Coronary artery (tissue), 2 donors: ENCODE data around the gene RTL5.
A peak's percentile ranks its signal among the peaks of the same experiment; 100 is the strongest.

Experiments
- DNase-seq: peaks from one replicate; pipeline ENCODE4 v3.0.0-alpha.2; 2017; ENCODE audit warnings: low spot score
- H3K27ac ChIP-seq, 2 donors: fragments of 200-600 bp; sonication (generic); one replicate each; pipeline ENCODE4 v1.5.1; 2016 to 2019
- H3K4me3 ChIP-seq: fragments of 200-600 bp; sonication (generic); 2 replicates; pipeline ENCODE4 v1.5.1; 2016; ENCODE audit warnings: mild to moderate bottlenecking, moderate library complexity
- CTCF ChIP-seq: fragments of 200-600 bp; sonication (generic); IDR thresholded peaks from one replicate; pipeline ENCODE4 v1.5.1; 2019; ENCODE audit warnings: antibody characterized with exemption

The RTL5 gene

DNA sequence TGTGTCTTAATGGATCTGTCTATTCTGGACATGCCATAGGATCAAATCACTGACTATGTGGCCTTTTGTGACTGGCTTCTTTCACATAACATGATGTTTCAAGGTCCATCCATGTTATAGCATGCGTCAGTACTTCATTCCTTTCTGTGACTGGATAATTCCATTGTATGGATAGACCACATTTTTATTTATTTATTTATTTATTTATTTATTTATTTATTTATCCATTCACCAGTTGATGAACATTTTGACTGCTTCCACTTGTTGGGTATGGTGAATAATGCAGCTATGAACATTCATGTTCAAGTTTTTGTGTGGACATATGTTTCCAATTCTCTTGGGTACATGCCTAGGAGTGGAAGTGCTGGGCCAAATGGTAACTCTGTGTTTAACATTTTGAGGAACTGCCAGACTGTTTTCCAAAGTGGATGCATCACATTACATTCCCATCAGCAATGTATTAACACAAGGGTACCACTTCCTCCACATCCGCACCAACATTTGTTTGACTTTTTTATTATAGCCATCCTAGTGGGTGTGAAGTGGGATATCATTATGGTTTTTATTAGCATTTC is 14.0 kb downstream of the RTL5 start:
- DNase-seq: no peak
- Histone ChIP-seq H3K27ac (no peak overlapping the region), H3K4me3 (no peak overlapping the region)
- no peak for TF ChIP-seq CTCF

DNA sequence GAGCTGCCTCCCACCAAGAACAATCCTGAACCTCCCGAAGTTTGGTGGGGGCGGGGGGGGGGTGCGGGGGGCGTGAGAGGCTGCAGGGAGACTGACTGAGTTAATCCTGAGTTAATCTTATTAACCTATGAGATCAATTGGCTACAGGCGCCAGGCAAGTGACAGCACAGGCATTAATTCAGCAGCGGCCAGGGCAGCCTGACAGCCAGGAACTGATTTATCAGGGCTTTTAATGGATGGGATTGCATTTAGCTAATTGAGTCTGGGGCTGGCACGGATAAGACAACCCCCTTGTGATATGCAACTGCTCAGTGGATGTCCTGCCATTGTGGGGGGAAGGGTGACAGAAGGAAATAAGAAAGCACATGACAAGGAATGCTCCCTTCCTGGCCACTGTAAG is 16.3 kb downstream of the RTL5 start:
- no peak for TF ChIP-seq CTCF
- DNase-seq: no peak
- H3K4me3 ChIP-seq: no peak overlapping the region
- no peak overlapping the region for H3K27ac ChIP-seq

- TF ChIP-seq CTCF: no peak
- Histone ChIP-seq H3K27ac (no peak overlapping the region), H3K4me3 (no peak overlapping the region)
- DNase-seq: no peak
These were observed 16.9 kb downstream of the RTL5 start for GRCh38 chrX:72114807-72115206.

GRCh38 chrX:72114306-72114705 is 17.4 kb downstream of the RTL5 start:
- Histone ChIP-seq H3K27ac (no peak overlapping the region), H3K4me3 (no peak overlapping the region)
- TF ChIP-seq CTCF: no peak
- DNase-seq: no peak

DNA sequence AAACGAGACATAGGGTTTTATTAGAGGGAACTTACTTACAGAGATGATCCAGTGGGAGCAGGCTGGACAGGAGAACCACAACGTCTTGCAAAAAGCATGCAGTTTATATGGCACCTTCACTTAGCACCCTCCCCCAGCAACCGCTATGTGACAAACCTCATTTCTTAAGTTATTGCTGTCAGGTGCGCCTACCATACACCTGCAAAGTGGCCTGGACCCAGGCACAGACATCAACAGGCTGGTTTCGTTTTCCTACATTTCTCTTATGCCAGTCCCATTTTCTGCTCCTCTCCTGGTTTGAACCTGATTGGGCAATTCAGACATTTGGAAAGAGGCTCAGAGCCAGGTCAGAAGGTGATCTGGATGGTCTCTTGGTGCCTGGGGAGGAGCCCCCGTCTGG is 18.3 kb downstream of the RTL5 start:
- Histone ChIP-seq H3K4me3 (no peak overlapping the region), H3K27ac (no peak overlapping the region)
- no peak for TF ChIP-seq CTCF
- no peak for DNase-seq

DNA sequence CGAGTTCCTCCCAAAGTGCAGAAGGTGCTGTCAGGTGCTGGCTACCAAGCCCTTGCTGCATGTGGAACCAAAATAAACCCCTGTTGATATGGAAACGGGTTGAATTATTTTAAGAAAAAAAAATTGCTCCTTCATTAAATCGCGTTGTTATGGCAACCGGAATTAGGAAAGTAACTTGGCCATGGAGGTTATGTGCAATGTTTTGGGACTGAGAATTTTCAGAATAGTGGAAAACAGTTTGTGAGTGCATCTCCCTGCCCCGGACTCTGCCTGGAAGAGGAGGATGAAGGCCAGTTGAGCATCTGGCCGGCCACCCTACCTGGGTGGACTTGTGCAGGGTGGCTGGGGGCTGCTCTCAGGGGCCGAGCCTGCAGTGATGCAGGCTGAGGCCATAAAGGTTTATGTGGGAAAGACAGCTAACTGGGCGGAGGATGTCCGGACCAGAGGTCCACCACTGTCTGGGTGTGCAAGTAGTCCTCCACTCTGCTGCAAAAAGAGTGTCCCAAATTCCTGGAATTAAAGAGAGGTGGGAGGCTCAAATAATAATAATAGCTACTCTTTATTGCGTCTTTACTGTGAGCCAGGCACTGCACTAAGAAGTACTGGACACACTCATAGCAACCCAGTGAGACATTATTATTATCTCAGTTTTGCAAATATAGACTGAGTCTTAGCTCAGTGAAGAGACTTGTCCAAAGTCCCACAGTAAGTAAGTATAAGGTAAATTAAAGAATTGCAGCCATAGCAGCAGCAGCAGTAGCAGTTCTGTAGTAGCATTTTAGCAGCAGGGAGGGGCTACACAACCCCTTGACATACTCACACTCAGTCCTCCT is 20.6 kb downstream of the RTL5 start:
- H3K4me3 ChIP-seq: no peak overlapping the region
- TF ChIP-seq CTCF: no peak
- peak; percentile 54 for DNase-seq
- H3K27ac ChIP-seq: no peak overlapping the region
